GM21737 (cell line): Measurements from ENCODE around the gene CD28.
"Not testable (repeated sequence)": the region's sequence is repeated elsewhere in the genome, so short reads cannot be mapped to it uniquely, and the experiment has no call there.

Source experiments
- ATAC-seq: cut with Tn5 transposase; IDR thresholded peaks from one replicate; pipeline ENCODE4 v1.9.1; 2021; ENCODE audit warnings: mild to moderate bottlenecking, moderate library complexity; ENCODE audit not compliant: unreplicated experiment

Gene CD28

GRCh38 chr2:203781151-203781550 is 74.7 kb downstream of the CD28 start:
- ATAC-seq: no peak

- ATAC-seq: no peak
These were observed 76.0 kb downstream of the CD28 start for GRCh38 chr2:203782262-203782976.

GRCh38 chr2:203783496-203784203 is 77.2 kb downstream of the CD28 start:
- no peak for ATAC-seq

- ATAC-seq: not testable (repeated sequence)
These were observed 78.4 kb downstream of the CD28 start for GRCh38 chr2:203784710-203785270.

- not testable (repeated sequence) for ATAC-seq
These were observed 79.1 kb downstream of the CD28 start for GRCh38 chr2:203785391-203786110.

GRCh38 chr2:203786549-203787351 is 80.3 kb downstream of the CD28 start:
- no peak for ATAC-seq

GRCh38 chr2:203787979-203788378 is 81.5 kb downstream of the CD28 start:
- ATAC-seq: no peak
